ENCODE measurements around the gene TBX4.

The TBX4 gene

DNA sequence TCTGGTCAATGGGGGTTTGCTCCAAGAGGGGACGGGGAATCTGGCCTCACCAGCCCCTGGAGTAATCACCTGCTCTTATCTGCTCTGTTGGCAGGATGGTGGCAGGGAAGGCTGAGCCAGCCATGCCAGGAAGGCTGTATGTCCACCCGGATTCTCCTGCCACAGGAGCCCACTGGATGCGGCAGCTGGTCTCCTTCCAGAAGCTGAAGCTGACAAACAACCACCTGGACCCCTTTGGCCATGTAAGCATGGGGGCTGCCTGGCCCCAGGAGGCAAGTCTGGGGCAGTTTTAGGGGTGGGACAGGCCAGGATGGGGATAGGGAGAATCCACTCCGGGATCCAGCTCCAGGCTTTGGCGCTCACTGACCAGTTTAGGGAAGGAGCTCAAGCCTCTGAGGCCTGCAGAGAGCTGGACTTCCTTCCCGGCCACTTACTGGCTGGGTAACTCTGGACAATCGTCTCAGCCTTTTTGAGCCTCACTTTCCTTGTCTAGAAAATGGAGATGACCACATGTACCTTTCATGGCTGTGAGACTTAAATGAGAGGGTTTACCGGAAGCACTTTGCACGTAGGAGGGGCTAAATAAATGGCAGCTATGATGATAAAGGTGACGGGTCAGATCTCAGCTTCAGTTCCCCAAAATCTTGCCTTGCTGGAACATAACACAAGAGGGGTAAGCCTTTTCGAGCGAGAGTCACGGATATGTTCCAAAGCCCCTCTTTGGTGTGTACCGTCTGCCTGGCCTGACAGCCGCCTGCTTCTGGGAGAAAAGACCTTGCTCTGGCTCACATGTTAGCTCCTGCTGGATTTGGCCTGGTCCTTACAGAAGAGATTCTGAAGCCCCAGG lies 15.4 kb downstream of the TBX4 start:
- DNase-seq, result peak; percentile 75

- no peak for DNase-seq
Measured at GRCh38 chr17:61468263-61468907, 16.2 kb downstream of the TBX4 start.

DNA sequence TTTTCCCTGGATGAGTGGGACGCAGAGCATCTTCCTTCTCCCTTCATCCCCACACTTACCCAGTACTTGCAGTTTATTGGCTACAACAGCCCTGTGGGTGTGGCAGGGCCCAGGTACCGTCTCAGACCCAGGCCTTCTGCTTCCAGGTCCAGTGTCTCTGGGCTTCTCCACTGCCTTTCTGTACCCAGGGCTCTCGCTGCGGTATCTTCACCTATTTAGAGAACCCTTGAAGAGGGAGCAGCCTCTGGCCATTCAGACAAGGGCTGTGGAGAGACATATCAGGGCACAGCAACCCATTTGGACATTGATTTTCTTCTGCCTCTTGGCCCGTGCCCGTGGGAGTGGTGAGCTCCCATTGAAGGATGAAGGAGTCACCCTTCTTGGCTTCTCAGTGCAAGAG lies 17.3 kb downstream of the TBX4 start:
- no peak for DNase-seq

DNA sequence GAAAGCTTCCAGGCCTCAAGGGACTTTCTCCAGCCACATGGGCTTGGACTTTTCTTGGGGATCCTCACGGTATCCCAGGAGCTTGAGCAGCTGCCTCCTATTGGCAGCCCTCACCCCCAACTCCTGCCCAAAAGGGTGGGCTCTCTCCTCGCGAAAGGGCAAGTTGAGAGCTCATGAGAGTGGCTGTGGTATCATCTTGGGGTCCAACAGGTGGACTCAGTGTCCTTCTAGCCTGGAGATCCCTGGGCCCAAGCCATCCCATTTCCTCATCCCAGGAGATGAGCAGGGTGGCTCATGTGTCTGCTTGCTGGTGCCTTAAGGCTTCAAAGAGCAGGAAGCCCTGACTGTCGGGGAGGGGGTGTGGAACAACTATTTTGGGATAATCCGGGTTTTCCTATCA lies 17.7 kb downstream of the TBX4 start:
- DNase-seq, result no peak

- no peak for DNase-seq
Measured at GRCh38 chr17:61470530-61471136, 18.4 kb downstream of the TBX4 start.

DNA sequence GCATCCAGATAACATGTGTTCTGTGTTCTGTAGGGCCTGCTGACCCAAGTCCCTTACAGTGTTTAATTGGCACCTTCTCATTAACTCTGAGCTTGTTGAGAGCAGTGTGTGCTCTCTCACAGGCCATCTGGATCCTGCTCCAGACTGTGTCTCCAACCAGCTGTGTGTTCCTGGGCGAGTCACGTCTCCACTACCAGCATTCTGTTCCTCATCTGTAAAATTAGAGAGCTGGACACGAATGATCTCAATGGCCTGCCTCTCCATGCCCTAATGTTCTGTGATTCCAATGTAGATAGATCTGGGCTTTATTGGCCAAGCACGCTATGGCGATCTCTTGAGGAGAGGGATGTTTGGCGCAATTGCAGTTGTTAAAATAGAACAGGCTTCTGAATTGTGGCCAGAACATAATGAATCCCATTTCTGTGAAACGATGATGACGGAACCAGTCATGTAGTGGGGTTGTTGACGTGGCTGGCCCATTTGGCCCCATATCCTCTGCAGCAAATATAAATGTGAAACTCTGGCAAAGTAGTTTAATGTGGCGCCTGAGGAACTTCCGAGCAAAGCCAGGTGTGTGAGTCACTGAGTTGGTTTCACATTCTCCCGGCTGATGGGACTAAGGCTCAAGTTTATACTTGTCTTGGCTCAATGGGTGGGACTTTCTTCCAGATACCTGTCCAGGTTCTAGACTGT lies 22.2 kb downstream of the TBX4 start:
- no peak for DNase-seq

DNA sequence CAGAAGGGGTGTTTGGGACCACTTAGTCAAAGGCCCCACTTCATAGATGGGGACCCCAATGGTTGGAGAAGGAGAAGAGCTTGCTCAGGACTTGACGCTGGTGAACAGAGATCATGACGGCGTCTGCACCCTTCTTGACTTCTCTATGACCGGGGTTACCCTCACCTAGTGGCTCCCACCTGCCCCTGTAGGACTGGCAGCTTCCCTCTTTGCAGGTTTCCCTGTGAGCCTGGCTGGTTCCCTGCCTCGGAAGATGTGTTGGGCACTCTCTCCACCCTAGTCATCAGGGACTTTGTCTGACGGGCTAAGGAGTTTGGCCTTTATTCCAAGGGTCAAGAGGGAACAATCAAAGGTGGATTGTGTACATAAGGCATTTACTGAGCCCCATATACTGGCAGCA lies 22.7 kb downstream of the TBX4 start:
- no peak for DNase-seq

GRCh38 chr17:61475726-61476125 lies 23.5 kb downstream of the TBX4 start:
- DNase-seq, result no peak

GRCh38 chr17:61476476-61477203 lies 24.4 kb downstream of the TBX4 start:
- no peak for DNase-seq

DNA sequence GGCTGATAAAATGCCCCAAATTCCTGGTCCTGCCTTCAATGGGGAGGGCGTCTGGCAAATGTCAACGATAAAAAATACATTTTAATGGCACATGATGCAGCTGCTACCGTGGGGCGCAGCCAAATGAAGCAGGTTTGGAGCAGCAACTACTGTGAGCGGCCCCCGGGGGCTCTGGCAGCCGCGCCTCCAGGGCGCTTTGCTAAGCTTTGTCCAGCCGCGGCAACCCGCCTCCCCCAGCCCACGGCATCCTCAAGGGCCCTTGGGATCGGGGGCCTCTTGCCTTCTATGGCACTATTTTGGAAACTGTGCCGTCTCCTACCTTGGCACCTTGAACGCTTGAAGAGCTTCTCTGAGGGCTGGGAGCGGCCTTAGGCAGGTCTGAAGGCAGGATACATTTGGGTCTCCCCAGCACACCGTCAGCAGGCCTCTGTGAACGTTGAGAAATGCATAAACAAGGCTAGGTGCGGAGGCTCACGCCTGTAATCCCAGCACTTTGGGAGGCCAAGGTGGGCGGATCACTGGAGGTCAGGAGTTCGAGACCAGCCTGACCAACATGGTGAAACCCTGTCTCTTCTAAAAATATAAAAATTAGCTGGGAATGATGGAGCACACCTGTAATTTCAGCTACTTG lies 25.1 kb downstream of the TBX4 start:
- DNase-seq, result no peak

- no peak for DNase-seq
Measured at GRCh38 chr17:61478026-61478789, 26.0 kb downstream of the TBX4 start.

DNA sequence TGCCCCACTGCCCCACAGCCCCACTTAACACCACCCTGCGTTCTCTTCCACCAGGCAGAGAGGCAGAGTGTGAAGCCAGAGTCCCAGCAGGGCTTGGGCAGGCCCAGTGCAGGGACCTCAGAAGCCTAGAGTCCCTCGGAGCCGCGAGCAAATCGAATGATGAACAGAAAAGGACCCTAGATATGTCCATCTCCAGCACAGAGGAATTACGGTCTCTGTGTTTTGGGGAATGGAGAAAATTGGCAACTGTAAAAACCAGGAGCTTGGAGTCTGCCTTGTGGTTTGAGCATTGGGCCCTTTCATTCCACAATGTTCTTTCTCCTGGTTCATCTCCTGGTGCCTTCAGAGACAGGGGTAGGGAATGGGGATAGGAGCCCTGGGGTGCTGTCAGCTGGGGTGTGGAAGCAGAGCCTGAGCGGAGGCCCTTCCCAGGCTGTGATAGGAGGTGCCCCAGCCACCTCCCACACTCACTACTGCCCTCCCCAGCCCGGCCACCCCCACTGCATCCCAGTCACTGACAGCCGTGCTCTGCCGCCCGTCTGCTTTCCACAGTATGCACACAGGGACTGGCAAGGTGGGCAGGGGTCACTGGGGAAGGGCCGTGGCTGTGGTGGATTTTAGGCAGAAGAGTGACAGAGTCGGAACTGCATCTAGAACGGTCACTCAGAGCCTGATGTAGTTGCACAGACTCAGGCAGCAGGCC lies 26.7 kb downstream of the TBX4 start:
- no peak for DNase-seq

- DNase-seq, result no peak
Measured at GRCh38 chr17:61479493-61480413, 27.5 kb downstream of the TBX4 start.

- DNase-seq, result no peak
Measured at GRCh38 chr17:61480414-61480807, 28.2 kb downstream of the TBX4 start.

- DNase-seq, result no peak
Measured at GRCh38 chr17:61481421-61481820, 29.2 kb downstream of the TBX4 start.

GRCh38 chr17:61482467-61482866 lies 30.2 kb downstream of the TBX4 start:
- no peak for DNase-seq

- no peak for DNase-seq
Measured at GRCh38 chr17:61483778-61484116, 31.5 kb downstream of the TBX4 start.

DNA sequence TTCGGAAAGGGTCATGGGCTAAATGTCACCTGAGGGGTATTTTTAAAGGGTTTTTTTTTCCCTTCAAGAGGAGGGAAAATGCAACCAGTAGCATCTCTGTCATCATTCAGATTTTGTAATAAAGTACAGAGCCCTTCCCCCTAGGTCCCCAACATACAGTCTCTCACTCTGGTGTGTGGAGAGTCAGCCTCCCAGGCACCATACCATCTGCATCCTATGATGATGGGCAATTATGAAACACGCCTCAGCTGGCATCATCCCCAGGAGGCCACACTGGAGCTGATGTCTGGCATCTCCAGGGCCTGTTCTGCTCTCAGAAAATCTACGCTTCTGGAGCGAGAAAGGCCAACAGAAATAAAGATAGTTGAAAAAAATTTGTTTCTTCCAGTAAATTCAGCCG lies 32.0 kb downstream of the TBX4 start:
- no peak for DNase-seq

- no peak for DNase-seq
Measured at GRCh38 chr17:61485067-61485775, 33.0 kb downstream of the TBX4 start.

Measured in OCI-M1 (cell line).